K562 (cell line): ENCODE measurements around the gene KAZN. TPM values are rescaled to one million over a fixed set of nuclear protein-coding genes. Genes with fewer than 3 reads are reported as not detected.

ENCODE experiments used
- ATAC-seq: fragments of 200-7000 bp; cut with Tn5 transposase; 3 replicates; pipeline ENCODE4 v1.9.1; 2020; ENCODE audit warnings: moderate library complexity
- BruUV-seq: library from RNA; stranded (reverse); fragments of 400-500 nt; replicated peaks from 2 replicates; lab custom pipeline; 2021; lab: Mats Ljungman, UMichigan
- CTCF ChIA-PET: fragments of 300-600 bp; formaldehyde crosslinking; extraction: SDS; loops from one replicate; lab custom pipeline; 2021; ENCODE audit warnings: low intra/inter-chr PET ratio; lab: Yijun Ruan, JAX
- POLR2A ChIA-PET: fragments of 300-600, 350-650 bp; sonication (Branson Sonifier 250); formaldehyde crosslinking; extraction: SDS; loops from one replicate; lab custom pipeline; 2021; ENCODE audit warnings: antibody characterized with exemption, inconsistent platforms; lab: Yijun Ruan, JAX
- DNase-seq, 4 experiments: peaks; one replicate each; pipeline versions ENCODE4 v3.0.0 to v3.0.0-alpha.2; 2011 to 2018; ENCODE audit warnings: low spot score in 3 of 4, mixed read lengths in 3 of 4; ENCODE audit errors: extremely low read depth in 1 of 4
- FAIRE-seq: peaks from 2 replicates; lab custom pipeline; 2011; peaks lifted over from hg19 to GRCh38; lab: Jason Lieb, UNC
- H2AFZ ChIP-seq: 2 replicates; pipeline ENCODE4 v1.6.0; 2011; ENCODE audit warnings: low read depth, low read length, control low read depth, inconsistent platforms
- H3K27ac ChIP-seq: fragments of 200-600 bp; 3 replicates; pipeline ENCODE4 v1.8.0; 2011; ENCODE audit warnings: low read depth, mild to moderate bottlenecking, control low read depth, inconsistent platforms, low read length, moderate library complexity, mixed read lengths; ENCODE audit errors: extremely low read depth
- H3K27me3 ChIP-seq, 2 experiments: fragments of 300-600 bp in 1 of 2; 2 replicates in 1 of 2; 3 replicates in 1 of 2; pipeline versions ENCODE4 v1.6.0 to v1.8.0; 2011; ENCODE audit warnings: inconsistent platforms in 2 of 2, low read length in 2 of 2, mild to moderate bottlenecking in 1 of 2, mixed read lengths in 1 of 2, moderate library complexity in 1 of 2; ENCODE audit not compliant: control insufficient read depth in 2 of 2, insufficient read depth in 2 of 2
- H3K36me3 ChIP-seq: fragments of 300-600 bp; 3 replicates; pipeline ENCODE4 v1.8.0; 2011; ENCODE audit warnings: mild to moderate bottlenecking, low read length, inconsistent platforms; ENCODE audit not compliant: control insufficient read depth, insufficient read depth
- H3K4me1 ChIP-seq, 2 experiments: fragments of 200-600 bp in 1 of 2; replicated peaks in 1 of 2; 2 replicates in 1 of 2; 3 replicates in 1 of 2; pipeline versions ENCODE4 v1.5.1 to v1.8.0; 2011; ENCODE audit warnings: inconsistent platforms in 2 of 2, low read length in 2 of 2, mild to moderate bottlenecking in 1 of 2, mixed read lengths in 1 of 2, moderate library complexity in 1 of 2; ENCODE audit not compliant: control insufficient read depth in 2 of 2, insufficient read depth in 2 of 2
- H3K4me2 ChIP-seq: 2 replicates; pipeline ENCODE4 v1.6.1; 2011; ENCODE audit warnings: low read length, control low read depth, inconsistent platforms, mixed read lengths; ENCODE audit not compliant: insufficient read depth
- H3K4me3 ChIP-seq: fragments of 200-600 bp; sonication (generic), shearing (Covaris generic); 2 replicates; pipeline ENCODE4 v1.5.1; 2016; ENCODE audit warnings: control low read depth, inconsistent platforms
- H3K79me2 ChIP-seq: fragments of 200-600 bp; 3 replicates; pipeline ENCODE4 v1.8.0; 2011; ENCODE audit warnings: low read length, inconsistent platforms; ENCODE audit not compliant: control insufficient read depth, insufficient read depth
- H3K9ac ChIP-seq, 2 experiments: 2 replicates each; pipeline versions ENCODE4 v1.6.0 to v1.6.1; 2011; ENCODE audit warnings: low read depth in 2 of 2, low read length in 2 of 2, control low read depth in 1 of 2, inconsistent platforms in 1 of 2, mild to moderate bottlenecking in 1 of 2, mixed read lengths in 1 of 2; ENCODE audit not compliant: insufficient read depth in 1 of 2
- H3K9me1 ChIP-seq: one replicate; pipeline ENCODE4 v1.6.0; 2011; ENCODE audit warnings: inconsistent platforms, mild to moderate bottlenecking, low read length, moderate library complexity; ENCODE audit not compliant: control insufficient read depth, insufficient read depth
- H3K9me3 ChIP-seq: replicated peaks from 2 replicates; pipeline ENCODE4 v1.5.1; 2011; ENCODE audit warnings: low read depth, low read length, inconsistent platforms; ENCODE audit not compliant: control insufficient read depth, insufficient read depth
- H4K20me1 ChIP-seq: replicated peaks from 2 replicates; pipeline ENCODE4 v1.6.1; 2011; ENCODE audit warnings: low read length, inconsistent platforms, mixed read lengths; ENCODE audit not compliant: control insufficient read depth, insufficient read depth
- ATF4 ChIP-seq: fragments of 450-650 bp; formaldehyde crosslinking; IDR thresholded peaks from 2 replicates; pipeline ENCODE4 v1.4.0; 2022; ENCODE audit warnings: mild to moderate bottlenecking, moderate library complexity
- COPS2 ChIP-seq: fragments of 450-650 bp; conservative IDR thresholded peaks from 2 replicates; pipeline ENCODE4 v1.6.1; 2016; ENCODE audit warnings: mild to moderate bottlenecking, moderate library complexity
- ETV6 ChIP-seq, 3 experiments: fragments of 150-350 bp in 1 of 3; sonication (generic) in 1 of 3; formaldehyde crosslinking in 1 of 3; IDR thresholded peaks; 2 replicates each; pipeline versions ENCODE4 v1.6.1 to v1.8.0; 2014 to 2022; ENCODE audit warnings: borderline replicate concordance in 2 of 3, low read depth in 2 of 3, antibody characterized with exemption in 1 of 3, low read length in 1 of 3, mild to moderate bottlenecking in 1 of 3, missing genetic modification reagents in 1 of 3
- KLF10 ChIP-seq: fragments of 250-450 bp; sonication (Bioruptor Pico); IDR thresholded peaks from 2 replicates; pipeline ENCODE4 v1.6.1; 2021; ENCODE audit warnings: matching md5 sums
- MEF2D ChIP-seq: conservative IDR thresholded peaks from 2 replicates; pipeline ENCODE4 v1.6.1; 2016; ENCODE audit warnings: low read depth, missing genetic modification characterization, missing compliant biosample characterization
- NELFE ChIP-seq: IDR thresholded peaks from 2 replicates; pipeline ENCODE4 v1.6.1; 2011; ENCODE audit warnings: mild to moderate bottlenecking; ENCODE audit not compliant: insufficient read depth, insufficient read length
- NONO ChIP-seq, 2 experiments: fragments of 200-400 bp in 1 of 2; fragments of 450-650 bp in 1 of 2; formaldehyde crosslinking in 1 of 2; IDR thresholded peaks; 2 replicates each; pipeline ENCODE4 v1.6.1; 2017; ENCODE audit warnings: low read depth in 2 of 2, mild to moderate bottlenecking in 2 of 2, moderate library complexity in 2 of 2, low read length in 1 of 2
- NR2F6 ChIP-seq: fragments of 450-650 bp; formaldehyde crosslinking; IDR thresholded peaks from 2 replicates; pipeline ENCODE4 v1.4.0; 2020; ENCODE audit warnings: mild to moderate bottlenecking
- PML ChIP-seq: IDR thresholded peaks from 2 replicates; pipeline ENCODE4 v1.6.1; 2012; ENCODE audit warnings: low read length, inconsistent platforms
- RCOR1 ChIP-seq, 2 experiments: IDR thresholded peaks; 2 replicates each; pipeline ENCODE4 v1.6.1; 2012; ENCODE audit warnings: low read depth in 2 of 2, low read length in 2 of 2, borderline replicate concordance in 1 of 2, improper control_type of control experiment in 1 of 2
- SREBF1 ChIP-seq: fragments of 150-350 bp; IDR thresholded peaks from 2 replicates; pipeline ENCODE4 v1.6.1; 2014; ENCODE audit warnings: antibody characterized with exemption, low read depth, low read length, borderline replicate concordance
- ZNF23 ChIP-seq: fragments of 250-450 bp; sonication (Bioruptor Pico); IDR thresholded peaks from 2 replicates; pipeline ENCODE4 v1.4.0; 2020; ENCODE audit warnings: mild to moderate bottlenecking
- ZNF311 ChIP-seq: fragments of 250-450 bp; sonication (Bioruptor Pico); IDR thresholded peaks from 2 replicates; pipeline ENCODE4 v1.4.0; 2020; ENCODE audit warnings: mild to moderate bottlenecking, moderate library complexity
- ZNF609 ChIP-seq: sonication (generic); formaldehyde crosslinking; IDR thresholded peaks from 2 replicates; pipeline ENCODE4 v1.8.1; 2023; ENCODE audit warnings: missing genetic modification reagents, mild to moderate bottlenecking, borderline replicate concordance
- WGBS: fragments of 100-300 bp; shearing (Covaris generic); methylation state at CpG from one replicate; pipeline ENCODE4 v1.1.6; 2016; ENCODE audit warnings: low coverage, mixed read lengths; ENCODE audit not compliant: insufficient coverage; ENCODE audit errors: missing lambda C conversion rate; 5-methylcytosine and 5-hydroxymethylcytosine counted together
- in situ Hi-C: fragments of 300-500 bp; cut with MboI; formaldehyde crosslinking; loops from 4 replicates; pipeline ENCODE4 v1.15.0; 2018; ENCODE audit warnings: inconsistent platforms, mixed read lengths
- intact Hi-C: fragments of 100-400 bp; cut with micrococcal nuclease; formaldehyde crosslinking; loops from 2 replicates; pipeline ENCODE4 v1.14.2; 2022
- polyA plus RNA-seq, 8 experiments: library from polyadenylated mRNA; depleted of rRNA in 4 of 8; stranded (reverse) in 5 of 8; unstranded in 3 of 8; fragments of >200 nt; fragmentation: Nextera tagmentation in 2 of 8; fragmentation: Illumina TruSeq in 1 of 8; extraction: Ambion mirVana in 2 of 8; extraction: Trizol in 1 of 8; gene quantifications; 2 replicates each; pipeline versions ENCODE4 v1.2.1 to v1.2.3, GENCODE V29; 2011 to 2014; ENCODE audit warnings: inconsistent platforms in 1 of 8, missing spikeins in 1 of 8
- total RNA-seq, 7 experiments: library from RNA; depleted of rRNA in 6 of 7; stranded (reverse); fragments of >200 nt in 6 of 7; fragmentation: Illumina TruSeq in 2 of 7; extraction: Trizol in 2 of 7; gene quantifications; 2 replicates each; pipeline versions ENCODE4 v1.2.1 to v1.2.3, GENCODE V29; 2011 to 2021; ENCODE audit warnings: low replicate concordance in 1 of 7

Gene KAZN
- total and polyA plus RNA-seq, 9 of the 15 experiments (the other 6 are each of a cell fraction or from before 2014, with no cell fraction given) = 2.1 to 21.6 (median 5.4) TPM

GRCh38 chr1:15048437-15048980 is 450.0 kb downstream of the KAZN start:
- POLR2A ChIA-PET = interaction anchor here (0.6 kb wide), 1 partner anchor 408 kb away, joined by 3 read pairs; no protein-coding TSS in a partner anchor
- ATAC-seq (no peak), FAIRE-seq (no peak)

More at GRCh38 chr1:15048437-15048980, 450.0 kb downstream of the KAZN start:
- no peak overlapping the region for H3K4me3 ChIP-seq
- no peaks in the 10 kb centered on the region; a peak in 1 of 5 replicates for H3K4me1 ChIP-seq
- intact Hi-C loops = loop anchor here (5.0 to 10.0 kb wide), 4 partner anchors 271 to 1084 kb away; no protein-coding TSS in a partner anchor
- H2AFZ ChIP-seq = no peak overlapping the region
- no peak overlapping the region for H3K4me2 ChIP-seq
- CTCF ChIA-PET = no interaction called here
- H3K9me1 ChIP-seq = no peaks in the 10 kb centered on the region
- peaks cover 14% of the 10 kb centered on the region; the same call in 2 of the 3 replicates for H3K36me3 ChIP-seq
- no TSS peak for BruUV-seq
- H4K20me1 ChIP-seq = no peaks in the 10 kb centered on the region; the same call in 1 of the 2 replicates
- H3K27ac ChIP-seq = no peak overlapping the region
- no peak for DNase-seq
- no peak for TF ChIP-seq KLF10 (CRISPR knock-in tag)
- TF ChIP-seq NR2F6 = no peak
- no peak for TF ChIP-seq MEF2D (tag)
- no peak for TF ChIP-seq ZNF23 (CRISPR knock-in tag)
- no peak for TF ChIP-seq SREBF1
- no peak for TF ChIP-seq NELFE
- TF ChIP-seq PML = no peak
- no peak for TF ChIP-seq RCOR1 (IDR thresholded peaks at IDR 0.05; ENCODE audit: borderline replicate concordance in 1 of 2, low read depth in 2 of 2, low read length in 2 of 2)
- TF ChIP-seq ATF4 (CRISPR knock-in tag) = no peak
- TF ChIP-seq ETV6 (IDR thresholded peaks at IDR 0.05; ENCODE audit: borderline replicate concordance in 1 of 2, low read depth in 2 of 2, low read length in 1 of 2) = no peak
- no peak for TF ChIP-seq ETV6 (CRISPR knock-in tag; IDR thresholded peaks at IDR 0.05; ENCODE audit: borderline replicate concordance)
- no peak for TF ChIP-seq ZNF311 (CRISPR knock-in tag)
- TF ChIP-seq ZNF609 (CRISPR knock-in tag) = no peak
- TF ChIP-seq NONO (IDR thresholded peaks at IDR 0.05; ENCODE audit: low read depth in 2 of 2, low read length in 1 of 2) = no peak
- no peak for TF ChIP-seq COPS2
- TF ChIP-seq, all 486 proteins: peak for 0
- Histone ChIP-seq H3K9ac (no peak overlapping the region), H3K9me3 (no peaks in the 10 kb centered on the region), H3K79me2 (no peaks in the 10 kb centered on the region), H3K27me3 (no peaks in the 10 kb centered on the region)
- in situ Hi-C loops = loop anchor here (10.0 kb wide), 2 partner anchors 934 to 1084 kb away; no protein-coding TSS in a partner anchor
- 90% methylated on average over 31 of the region's 35 CpGs for WGBS
